ENCODE measurements around the gene SLFN11.
"Not testable (repeated sequence)": the region's sequence is repeated elsewhere in the genome, so short reads cannot be mapped to it uniquely, and the experiment has no call there.

DNA sequence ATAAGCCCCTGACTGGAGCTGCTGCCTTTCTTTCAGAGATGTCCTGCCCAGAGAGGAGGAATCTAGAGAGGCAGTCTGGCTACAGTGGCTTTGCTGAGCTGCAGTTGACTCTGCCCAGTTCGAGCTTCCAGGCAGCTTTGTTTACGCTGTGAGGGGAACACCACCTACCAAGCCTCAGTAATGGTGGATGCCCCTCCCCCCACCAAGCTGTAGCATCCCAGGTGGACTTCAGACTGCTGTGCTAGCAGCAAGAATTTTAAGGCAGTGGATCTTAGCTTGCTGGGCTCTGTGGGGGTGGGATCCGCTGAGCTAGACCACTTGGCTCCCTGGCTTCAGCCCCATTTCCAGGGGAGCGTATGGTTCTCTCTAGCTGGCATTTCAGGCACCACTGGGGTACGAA, 39.8 kb downstream of the SLFN11 start:
- TF ChIP-seq, protein P1, sequence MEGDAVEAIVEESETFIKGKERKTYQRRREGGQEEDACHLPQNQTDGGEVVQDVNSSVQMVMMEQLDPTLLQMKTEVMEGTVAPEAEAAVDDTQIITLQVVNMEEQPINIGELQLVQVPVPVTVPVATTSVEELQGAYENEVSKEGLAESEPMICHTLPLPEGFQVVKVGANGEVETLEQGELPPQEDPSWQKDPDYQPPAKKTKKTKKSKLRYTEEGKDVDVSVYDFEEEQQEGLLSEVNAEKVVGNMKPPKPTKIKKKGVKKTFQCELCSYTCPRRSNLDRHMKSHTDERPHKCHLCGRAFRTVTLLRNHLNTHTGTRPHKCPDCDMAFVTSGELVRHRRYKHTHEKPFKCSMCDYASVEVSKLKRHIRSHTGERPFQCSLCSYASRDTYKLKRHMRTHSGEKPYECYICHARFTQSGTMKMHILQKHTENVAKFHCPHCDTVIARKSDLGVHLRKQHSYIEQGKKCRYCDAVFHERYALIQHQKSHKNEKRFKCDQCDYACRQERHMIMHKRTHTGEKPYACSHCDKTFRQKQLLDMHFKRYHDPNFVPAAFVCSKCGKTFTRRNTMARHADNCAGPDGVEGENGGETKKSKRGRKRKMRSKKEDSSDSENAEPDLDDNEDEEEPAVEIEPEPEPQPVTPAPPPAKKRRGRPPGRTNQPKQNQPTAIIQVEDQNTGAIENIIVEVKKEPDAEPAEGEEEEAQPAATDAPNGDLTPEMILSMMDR (IDR thresholded peaks at IDR 0.05), result not testable (repeated sequence)
- not testable (repeated sequence) for TF ChIP-seq POLR2AphosphoS5, POLR2A (IDR thresholded peaks at IDR 0.05)
